ENCODE measurements around the gene LHPP. TPM values are rescaled to one million over a fixed set of nuclear protein-coding genes. Genes with fewer than 3 reads are reported as not detected.
A peak's percentile ranks its signal among the peaks of the same experiment; 100 is the strongest.

LHPP gene
- total and polyA plus RNA-seq, 11 donors = 5.6 to 23.5 (median 13.2) TPM

- Histone ChIP-seq H3K27ac (no peak overlapping the region), H3K4me1 (peaks cover 0 to 4% (median 0%) of the 10 kb centered on the region in 12 donors), H3K36me3 (no peaks in the 10 kb centered on the region), H3K27me3 (no peaks in the 10 kb centered on the region), H3K9me3 (no peaks in the 10 kb centered on the region), H3K4me3 (no peak overlapping the region)
- TF ChIP-seq CTCF (IDR thresholded peaks at IDR 0.05) = no peak
- TF ChIP-seq POLR2A (IDR thresholded peaks at IDR 0.05) = no peak
- intact Hi-C loops (cut with DNase I) = no loop called here
- DNase-seq (no peak), ATAC-seq (no peak)
- 77 to 87% (median 82%) methylated on average over 9 of the region's 9 CpGs for WGBS, 4 donors
These were observed 13.0 kb downstream of the LHPP start for GRCh38 chr10:124474514-124475070.

- H3K27ac ChIP-seq = no peak overlapping the region
- no peak for TF ChIP-seq POLR2A (IDR thresholded peaks at IDR 0.05)
- peaks cover 0 to 4% (median 0%) of the 10 kb centered on the region in 12 donors for H3K4me1 ChIP-seq
- no peaks in the 10 kb centered on the region for H3K27me3 ChIP-seq
- no peaks in the 10 kb centered on the region for H3K36me3 ChIP-seq
- WGBS, 4 donors = 94 to 97% (median 95%) methylated on average over 15 to 23 of the region's 23 CpGs
- ATAC-seq = no peak
- intact Hi-C loops (cut with DNase I) = no loop called here
- H3K4me3 ChIP-seq = no peak overlapping the region
- no peak for DNase-seq
- H3K9me3 ChIP-seq = no peaks in the 10 kb centered on the region
These were observed 14.6 kb downstream of the LHPP start for GRCh38 chr10:124476043-124476725.

DNA sequence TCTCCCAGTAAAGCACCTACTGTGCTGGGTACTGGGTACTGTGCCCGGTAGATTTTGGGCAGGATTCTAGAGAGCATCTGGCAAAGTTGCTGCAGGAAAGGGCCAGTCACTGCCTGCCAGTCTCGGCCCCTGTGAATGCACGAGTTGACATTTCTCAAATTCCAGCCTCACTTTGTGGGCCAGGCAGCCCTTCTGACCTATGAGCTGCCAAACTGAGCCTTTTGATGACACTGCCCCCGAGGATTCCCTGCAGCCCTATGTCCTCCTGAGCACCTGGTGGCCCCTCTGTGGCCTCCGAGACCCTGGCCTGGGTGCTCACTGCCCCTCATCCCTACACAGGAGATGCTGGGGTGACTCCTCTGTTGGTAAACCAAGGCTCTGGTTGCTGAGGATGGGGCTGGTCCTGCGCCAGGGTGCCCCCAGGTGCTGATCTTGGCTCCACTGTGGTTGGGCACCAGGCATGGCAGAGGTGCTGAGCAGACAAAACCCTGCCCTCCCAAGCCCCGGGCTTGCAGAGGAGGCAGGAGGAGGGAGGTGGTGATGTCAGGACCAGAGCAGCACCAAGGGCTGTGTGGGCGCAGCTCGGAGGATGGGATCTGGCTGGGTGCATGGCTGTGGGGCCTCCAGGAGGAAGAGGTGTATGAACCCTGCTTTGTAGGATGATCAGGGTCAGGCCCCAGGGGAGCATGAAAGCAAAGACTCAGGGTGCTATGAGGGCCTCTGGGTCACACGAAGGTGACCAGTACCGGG lies 16.2 kb downstream of the LHPP start:
- Histone ChIP-seq H3K27ac (no peak overlapping the region), H3K4me1 (peaks cover 0 to 4% (median 0%) of the 10 kb centered on the region in 12 donors), H3K36me3 (no peaks in the 10 kb centered on the region), H3K27me3 (no peaks in the 10 kb centered on the region), H3K4me3 (no peak overlapping the region), H3K9me3 (no peaks in the 10 kb centered on the region)
- intact Hi-C loops (cut with DNase I) = no loop called here
- WGBS, 4 donors = 64 to 70% (median 65%) methylated on average over 9 to 11 of the region's 11 CpGs
- DNase-seq (no peak), ATAC-seq (peak in 2 of 4 donors; percentile 16 to 49)
- TF ChIP-seq POLR2A (IDR thresholded peaks at IDR 0.05) = no peak
- no peak for TF ChIP-seq CTCF (IDR thresholded peaks at IDR 0.05)

- no peaks in the 10 kb centered on the region for H3K27me3 ChIP-seq
- no peaks in the 10 kb centered on the region for H3K9me3 ChIP-seq
- WGBS, 4 donors = 86 to 95% (median 91%) methylated on average over 14 of the region's 14 CpGs
- DNase-seq (no peak), ATAC-seq (no peak)
- no peak overlapping the region for H3K4me3 ChIP-seq
- H3K4me1 ChIP-seq = peaks cover 0 to 4% (median 0%) of the 10 kb centered on the region in 12 donors
- TF ChIP-seq CTCF (IDR thresholded peaks at IDR 0.05) (no peak), POLR2A (IDR thresholded peaks at IDR 0.05) (no peak)
- intact Hi-C loops (cut with DNase I) = no loop called here
- H3K36me3 ChIP-seq = no peaks in the 10 kb centered on the region
- H3K27ac ChIP-seq = no peak overlapping the region
These were observed 16.9 kb downstream of the LHPP start for GRCh38 chr10:124478515-124478914.

All from heart left ventricle (tissue), 16 donors.